Islet precursor cell (in vitro differentiated cells): Measurements from ENCODE around the gene TMA16.
"Not testable (repeated sequence)": the region's sequence is repeated elsewhere in the genome, so short reads cannot be mapped to it uniquely, and the experiment has no call there.

ENCODE experiments used
- DNase-seq: peaks from one replicate; pipeline ENCODE4 v3.0.0-alpha.2; 2018

TMA16 gene

DNA sequence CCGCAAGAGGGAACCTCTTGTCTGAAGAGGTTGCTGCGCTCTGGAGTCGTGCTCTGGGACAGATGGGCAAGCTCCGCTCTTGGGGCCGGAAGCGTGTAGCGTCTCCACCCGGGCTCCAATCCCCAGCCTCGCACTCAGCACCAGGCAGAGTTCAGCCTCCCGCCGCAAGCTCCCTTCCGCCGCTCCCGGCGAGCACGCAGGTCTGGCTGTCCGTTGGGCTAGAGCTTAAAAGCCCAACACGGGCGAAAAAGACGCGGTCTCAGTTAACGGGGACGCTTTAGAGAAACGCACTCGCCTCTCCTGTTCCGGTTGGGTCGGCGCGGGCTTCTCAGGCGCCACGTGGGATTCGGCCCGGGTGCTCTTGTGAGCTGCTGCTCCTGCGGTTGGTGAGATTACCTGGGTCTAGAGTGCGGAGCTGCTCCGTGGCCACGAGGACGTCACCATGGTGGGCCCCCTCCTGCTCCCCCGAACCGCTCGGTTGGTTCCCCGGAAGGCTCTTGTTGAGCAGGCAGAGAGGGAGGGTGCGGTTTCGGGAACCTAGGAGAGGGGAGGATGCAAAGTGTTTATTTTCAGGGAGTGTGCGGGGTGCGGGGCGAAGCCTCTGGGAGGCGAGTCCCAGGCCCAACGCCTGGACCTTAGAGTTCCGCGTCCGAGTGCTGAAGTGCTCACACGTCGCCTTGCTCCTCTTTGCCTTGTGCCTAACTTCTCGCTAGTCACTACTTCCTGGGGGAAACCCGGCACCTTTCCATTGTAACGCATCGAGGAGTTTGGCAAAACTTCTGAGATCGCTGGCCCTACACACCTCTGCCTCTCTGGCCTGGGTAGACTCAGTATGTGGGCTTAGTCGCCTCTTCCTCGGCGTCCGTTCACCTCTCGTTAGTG lies at the start of gene TMA16:
Gene TMA16, plus strand, starts transcription at position 331 of the 882 bp plus-strand sequence. Its CDS starts 112 bp downstream, at position 443.
- DNase-seq: peak; percentile 97

DNA sequence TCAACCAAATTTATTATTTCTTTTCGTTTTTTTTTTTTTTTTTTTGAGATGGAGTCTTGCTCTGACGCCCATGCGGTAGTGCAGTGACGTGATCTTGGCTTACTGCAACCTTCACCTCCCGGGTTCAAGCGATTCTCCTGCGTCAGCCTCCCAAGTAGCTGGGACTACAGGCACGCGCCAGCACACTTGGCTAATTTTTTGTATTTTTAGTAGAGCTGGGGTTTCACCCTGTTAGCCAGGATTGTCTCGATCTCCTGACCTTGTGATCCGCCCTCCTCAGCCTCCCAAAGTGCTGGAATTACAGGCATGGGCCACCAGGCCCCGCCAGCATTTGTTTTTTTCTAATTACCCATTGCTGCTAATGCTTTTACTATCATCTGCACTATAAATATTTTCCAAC lies 47.5 kb upstream of the TMA16 start:
- not testable (repeated sequence) for DNase-seq

DNA sequence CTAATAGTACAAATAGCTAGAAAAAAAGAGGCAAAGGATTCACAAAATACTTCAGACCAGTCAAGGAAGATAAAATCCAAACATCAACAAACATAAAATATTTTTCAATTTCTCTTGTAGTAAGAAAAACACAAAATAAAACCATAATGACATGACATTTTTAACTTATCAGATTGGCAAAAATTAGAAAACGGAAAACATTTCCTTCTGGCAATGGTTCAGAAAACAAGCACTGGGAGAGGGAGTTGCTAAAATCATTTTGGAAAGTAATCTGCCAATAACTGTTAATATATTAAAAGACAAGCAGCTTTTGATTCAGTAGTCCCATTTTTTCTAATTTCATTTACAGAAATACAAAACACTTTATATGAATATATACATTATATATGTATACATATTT lies 47.0 kb upstream of the TMA16 start:
- no peak for DNase-seq

DNA sequence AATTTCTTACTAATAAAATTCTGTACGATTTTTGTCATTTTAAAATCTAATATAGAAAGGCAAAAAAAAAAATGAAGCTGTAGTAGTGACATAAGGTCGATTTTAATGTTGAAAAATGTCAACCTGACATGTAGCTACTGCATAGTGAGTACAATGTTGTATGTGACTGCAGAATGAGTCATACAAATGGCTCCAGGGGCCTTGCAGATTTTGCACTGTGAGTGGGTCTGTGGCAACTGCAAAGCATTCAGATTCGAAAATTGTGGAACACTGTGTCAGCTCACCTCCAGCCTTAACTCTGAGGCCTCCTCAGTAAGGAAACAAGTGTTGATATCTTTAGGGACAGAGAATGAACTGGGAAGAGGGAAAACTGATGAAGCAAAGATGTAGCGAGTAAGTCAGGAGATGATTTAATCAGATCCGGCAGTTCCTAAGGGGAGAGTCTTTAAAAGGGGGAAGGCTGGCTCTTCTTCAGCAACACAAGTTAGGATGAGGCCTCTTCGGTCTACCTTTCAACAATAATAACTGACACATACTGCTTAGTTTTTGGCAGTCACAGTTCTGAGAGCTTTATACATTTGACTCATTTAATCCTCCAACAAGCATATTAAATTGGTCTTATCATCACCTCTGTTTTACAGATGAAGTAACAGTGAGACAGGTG lies 45.8 kb upstream of the TMA16 start:
- DNase-seq: peak; percentile 70

DNA sequence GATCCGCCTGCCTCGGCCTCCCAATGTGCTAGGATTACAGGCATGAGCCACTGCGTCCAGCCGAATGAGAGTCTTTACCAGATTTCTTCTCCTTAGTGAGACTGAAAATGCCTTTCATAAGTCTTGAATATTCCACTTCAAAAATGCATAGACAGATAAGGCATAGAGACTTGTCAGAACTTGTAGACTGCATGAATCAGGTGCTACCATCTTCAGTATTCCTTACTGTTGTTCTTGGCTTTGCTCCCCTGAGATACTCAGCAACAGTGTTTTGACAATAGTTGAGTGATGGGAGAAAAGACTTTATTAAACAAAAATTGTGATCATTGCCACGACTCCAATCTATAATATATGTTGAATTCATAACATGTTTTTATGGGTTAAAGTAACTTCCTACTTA lies 31.9 kb upstream of the TMA16 start:
- no peak for DNase-seq

DNA sequence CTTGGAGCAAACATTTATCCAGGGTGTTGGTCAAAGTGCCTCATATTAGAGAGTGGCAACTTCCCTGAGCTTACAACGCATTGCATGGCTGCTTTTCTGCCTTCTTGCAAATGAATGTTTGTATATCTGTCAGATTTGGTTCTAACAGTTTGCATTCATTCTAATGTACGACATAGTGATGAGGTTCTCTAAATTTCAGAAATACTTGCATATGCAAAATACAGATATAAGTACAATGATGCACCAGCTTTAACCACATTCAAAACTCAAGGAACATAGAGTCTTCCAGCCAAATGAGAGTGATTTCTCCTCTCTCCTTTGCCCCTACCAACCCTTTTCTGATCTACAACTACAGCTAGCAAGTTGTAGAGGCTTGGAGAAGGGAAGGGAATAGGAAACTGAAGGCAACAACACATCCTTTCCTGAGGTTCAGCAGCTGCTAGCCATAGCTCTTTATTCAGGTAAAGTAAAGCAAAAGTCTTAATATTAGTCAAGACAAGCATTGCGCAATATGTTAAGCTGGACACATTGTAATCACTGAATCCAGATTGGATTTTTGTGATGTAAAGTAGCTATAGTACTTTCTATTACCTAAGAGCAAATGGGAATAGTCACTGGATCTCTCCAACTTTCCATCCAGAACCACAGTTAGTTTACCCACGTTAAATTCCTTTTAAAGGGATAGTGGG lies 27.3 kb upstream of the TMA16 start:
- no peak for DNase-seq

DNA sequence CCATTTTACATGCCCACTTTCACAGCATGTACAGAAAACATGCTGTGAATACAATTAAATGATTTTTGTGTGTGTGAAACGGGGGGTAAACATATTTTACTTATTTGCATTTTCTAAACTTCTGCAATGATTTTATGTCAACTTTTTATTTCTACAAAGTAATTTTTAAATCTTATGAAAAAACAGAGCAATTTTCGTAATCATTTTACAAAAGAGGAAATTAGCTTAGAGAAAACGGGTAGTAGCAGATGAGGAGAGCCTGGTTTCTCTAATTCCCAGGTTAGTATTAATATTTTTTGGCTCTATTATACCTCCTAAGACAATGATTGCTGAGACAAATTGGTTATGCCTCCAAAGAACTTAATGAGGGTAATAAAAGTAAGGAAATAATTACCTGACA lies 24.1 kb upstream of the TMA16 start:
- no peak for DNase-seq

DNA sequence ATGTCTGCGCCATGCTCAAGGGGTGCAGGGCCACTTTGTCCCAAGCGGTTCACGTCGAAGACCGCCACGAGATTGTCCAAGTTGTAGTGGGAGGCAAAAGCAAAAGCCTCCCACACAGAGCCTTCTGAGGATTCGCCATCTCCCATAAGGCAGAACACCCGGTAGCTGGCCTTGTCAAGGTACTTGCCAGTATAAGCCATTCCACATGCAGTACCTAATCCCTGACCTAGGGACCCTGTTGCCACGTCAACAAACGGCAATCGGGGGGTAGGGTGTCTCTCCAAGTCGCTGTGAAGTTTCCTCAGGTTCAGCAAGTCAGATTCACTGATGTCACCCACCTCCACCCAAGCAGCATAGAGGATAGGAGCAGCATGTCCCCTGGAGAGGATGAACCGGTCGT lies 21.4 kb upstream of the TMA16 start:
- no peak for DNase-seq

DNA sequence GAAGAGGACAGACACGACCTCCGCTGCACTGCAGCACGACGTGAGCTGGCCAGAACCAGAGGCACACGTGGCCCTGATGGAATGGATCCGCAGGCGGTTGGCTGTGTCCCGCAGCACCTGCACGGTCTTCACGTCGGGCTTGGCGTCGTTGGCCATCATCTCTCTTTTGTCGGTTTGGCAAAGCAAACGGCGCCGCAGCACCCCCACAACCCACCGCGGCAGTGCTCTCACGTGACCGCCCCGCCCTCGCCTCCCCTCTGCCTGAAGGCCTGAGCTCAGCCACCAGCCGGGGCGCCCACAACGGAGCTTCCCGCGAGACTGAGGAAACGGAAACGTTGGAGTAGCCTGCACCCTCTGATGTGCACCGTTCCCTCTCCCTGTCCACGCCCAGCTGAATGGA lies 20.9 kb upstream of the TMA16 start, which contains the start of gene TKTL2:
Gene TKTL2, minus strand, starts transcription at position 179 of the 400 bp plus-strand sequence. Its CDS starts 20 bp downstream, at position 159.
- no peak for DNase-seq

DNA sequence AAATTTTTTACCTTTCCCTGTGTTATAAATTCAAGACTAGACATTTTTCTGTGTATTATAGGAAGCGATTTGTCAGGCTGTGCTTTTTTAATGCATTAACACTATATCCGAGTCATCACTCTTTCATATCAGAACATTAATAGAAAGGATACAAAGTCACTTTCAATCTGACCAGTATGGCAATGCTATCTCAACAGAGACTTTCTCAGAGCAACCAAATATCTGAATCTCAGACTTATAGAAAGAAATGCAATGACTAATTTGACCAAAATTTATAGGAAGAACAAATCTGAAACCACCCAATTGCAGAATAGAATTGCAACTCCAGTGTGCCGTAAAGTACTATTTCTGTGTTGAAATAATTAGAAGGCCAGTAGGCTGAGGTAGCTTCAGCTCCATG lies 20.5 kb upstream of the TMA16 start:
- no peak for DNase-seq

DNA sequence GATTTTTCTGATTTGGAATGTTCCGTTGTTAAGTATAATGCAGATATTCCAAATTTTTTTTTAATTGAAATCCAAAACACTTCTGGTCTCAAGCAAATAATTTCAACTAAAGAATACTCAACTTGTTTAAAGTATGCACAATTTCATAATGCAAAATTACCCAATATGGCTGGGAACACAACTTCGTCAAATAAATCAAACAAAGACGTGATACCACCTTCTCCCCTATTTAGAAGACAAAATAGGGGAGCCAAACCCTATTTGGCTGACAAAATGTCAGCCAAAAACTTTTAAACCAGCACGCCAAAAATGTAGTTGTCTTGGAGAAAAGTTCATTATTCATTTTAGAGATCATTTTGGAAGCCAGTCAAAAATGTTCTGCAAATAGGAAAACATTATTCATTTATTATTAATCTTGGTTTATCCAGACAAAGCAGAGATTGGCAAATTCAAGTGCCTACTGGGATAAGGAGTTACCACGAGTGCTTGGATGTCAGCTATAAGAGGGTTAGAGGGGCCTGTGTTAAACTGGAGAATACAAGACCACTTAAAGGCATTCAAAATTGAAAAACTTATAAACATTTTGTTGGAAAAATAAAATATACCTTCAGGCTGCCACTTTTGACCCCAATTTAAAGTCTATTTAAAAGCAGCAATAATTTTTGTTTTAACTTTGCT lies 17.6 kb upstream of the TMA16 start:
- no peak for DNase-seq

DNA sequence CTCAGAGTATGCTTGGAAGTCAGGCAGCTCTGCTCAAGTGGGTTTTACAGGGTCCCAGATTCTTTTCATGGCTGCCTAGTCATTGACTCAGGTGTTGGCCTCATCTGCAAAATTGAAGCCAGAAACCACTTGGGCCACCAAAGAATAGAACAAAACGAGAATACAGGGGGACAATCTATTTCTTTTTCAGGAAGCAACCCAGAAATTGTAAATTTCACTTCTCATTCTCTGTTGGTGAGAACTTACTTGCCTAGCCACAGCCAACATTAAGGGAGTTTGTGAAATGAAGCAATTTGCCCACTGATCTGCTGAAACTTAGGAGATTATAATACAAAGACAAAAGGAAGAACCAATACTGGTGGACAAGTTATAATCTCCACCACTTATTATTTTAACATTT lies 12.3 kb upstream of the TMA16 start:
- DNase-seq: no peak

DNA sequence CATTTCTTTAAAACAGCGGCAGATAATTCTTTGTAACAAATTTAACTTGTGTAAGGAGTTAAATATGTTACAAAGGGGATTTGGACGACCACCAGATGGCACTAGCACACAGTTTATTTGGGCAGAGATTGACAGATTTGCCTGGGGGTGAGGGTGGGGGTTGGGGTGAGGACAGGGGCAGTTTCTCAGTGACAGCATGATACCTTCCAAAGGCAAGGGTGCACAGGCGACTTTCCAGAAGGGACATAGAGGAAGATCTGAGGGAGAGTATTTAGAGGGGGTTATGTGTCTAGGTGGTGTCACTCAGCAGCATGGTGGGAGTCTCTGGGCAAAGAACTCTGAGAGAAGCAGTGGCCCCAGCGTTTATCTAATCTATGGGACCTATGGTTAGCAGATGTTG lies 9.6 kb upstream of the TMA16 start:
- DNase-seq: peak; percentile 75

DNA sequence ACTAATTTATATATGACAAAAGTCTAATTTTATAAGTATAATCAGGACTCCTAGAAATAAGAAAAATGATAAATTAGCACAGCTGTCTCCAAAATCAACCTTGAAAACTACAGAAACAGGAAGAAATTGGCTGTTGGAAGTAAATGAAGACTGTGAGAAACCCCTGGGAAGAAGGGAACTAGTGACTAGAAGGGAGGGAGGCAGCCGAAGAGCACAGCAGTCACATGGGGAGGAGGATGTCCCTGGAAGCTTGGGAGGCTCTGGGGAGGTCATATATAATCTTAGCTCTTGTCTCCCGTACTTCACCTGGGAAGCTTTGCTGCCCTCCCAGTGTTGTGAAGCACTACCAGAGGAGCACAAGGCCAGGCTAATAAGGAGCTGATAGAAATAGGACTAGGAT lies 8.9 kb upstream of the TMA16 start:
- DNase-seq: no peak

DNA sequence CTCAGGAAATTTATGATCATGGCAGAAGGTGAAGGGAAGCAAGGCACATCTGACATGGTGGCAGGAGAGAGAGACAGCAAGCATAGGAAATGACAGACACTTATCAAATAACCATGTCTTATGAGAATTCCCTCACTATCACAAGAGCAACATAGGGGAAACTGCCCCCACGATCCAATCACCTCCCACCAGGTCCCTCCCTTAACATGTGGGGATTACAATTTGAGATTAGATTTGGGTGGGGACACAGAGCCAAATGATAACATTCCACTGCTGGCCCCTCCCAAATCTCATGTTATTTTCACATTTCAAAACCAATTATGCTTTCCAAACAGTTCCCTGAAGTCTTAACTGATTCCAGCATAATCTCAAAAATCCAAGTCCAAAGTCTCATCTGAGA lies 8.2 kb upstream of the TMA16 start:
- no peak for DNase-seq

DNA sequence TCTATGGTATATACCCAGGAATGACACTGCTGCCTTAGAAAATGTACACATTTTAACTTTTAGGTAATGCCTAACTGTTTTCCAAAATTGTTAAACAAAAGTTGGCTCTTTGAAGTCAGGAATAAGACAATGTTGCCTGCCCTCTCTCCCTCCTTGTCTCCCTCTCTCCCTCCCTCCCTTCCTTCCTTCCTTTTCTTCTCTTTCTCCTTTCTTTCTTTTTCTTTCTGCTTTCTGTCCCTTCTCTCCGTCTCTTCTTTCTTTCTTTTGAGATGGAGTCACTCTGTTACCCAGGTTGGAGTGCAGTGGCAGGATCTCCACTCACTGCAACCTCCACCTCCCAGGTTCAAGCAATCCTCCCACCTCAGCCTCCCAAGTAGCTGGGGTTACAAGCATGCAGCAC lies 4.6 kb upstream of the TMA16 start:
- no peak for DNase-seq

DNA sequence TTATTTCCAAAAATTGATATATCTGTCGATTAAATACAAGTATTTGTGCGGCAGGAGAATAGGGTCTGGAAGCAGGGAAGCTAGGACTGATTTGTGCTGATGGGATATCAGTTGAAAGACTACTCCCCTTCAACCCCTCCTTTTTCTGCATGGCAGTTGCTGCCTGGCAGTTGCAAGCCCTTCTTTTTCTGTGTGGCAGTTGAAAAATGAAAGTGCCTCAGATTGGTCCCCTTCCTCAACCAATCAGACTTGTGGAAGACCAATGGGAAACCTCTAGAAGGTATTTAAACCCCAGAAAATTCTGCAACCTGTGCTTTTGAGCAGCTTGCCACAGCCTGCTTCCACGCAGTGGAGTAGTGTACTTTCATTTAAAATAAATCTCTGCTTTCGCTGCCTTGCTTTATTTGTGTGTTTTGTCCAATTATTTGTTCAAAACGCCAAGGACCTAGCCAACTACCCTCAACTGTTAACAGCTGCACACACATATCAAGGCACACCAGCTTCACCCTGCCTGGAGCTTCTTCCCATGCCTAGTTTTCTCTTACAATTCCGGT lies 1.5 kb upstream of the TMA16 start:
- DNase-seq: no peak

DNA sequence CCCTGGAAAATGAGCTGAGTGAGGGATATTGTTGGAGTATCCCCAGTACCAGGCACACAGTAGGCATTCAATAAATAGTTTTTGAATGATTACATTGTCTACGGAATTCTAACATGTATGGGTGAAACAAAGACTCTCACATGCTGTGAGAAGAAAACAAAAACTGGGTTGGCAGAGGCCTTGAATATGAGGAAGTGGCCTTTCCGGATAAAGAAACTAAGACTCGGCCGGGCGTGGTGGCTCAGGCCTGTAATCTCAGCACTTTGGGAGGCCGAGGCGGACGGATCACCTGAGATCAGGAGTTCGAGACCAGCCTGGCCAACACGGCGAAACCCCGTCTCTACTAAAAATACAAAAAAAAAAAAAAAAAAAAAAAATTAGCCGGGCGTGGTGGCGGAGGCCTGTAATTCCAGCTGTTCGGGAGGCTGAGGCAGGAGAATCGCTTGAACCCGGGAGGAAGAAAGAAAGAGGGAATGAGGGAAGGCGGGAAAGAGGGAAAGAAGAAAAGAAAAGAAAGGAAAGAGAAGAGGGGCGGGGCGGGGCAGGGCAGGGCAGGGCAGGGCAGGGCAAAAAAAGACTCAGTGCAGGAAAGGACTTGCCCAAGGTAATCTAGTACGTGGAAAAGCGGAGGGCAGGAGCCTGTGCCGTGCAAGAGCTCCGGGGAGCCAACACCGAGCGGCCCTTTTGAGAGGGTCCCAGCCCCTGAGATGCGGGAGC lies 689 bp upstream of the TMA16 start:
- no peak for DNase-seq

DNA sequence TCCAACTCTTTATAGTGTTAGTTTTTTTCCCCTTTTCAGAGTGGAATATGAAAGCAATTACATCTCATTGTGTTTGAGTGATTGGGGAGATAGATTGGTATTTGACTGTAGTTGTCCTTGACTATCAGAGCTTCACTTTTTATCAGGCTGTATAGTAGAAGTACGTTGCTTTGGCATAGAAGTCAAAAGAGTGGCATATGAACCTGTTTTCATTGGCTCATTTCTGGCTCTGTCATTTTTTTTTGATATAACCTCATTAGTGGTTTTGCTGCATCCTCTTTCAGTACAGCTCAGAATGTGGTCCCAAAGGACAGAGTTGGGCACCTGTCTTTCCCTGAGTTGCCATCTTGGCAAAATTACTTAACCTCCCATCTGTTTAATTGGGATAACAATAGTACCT lies 1.4 kb downstream of the TMA16 start:
- DNase-seq: no peak

DNA sequence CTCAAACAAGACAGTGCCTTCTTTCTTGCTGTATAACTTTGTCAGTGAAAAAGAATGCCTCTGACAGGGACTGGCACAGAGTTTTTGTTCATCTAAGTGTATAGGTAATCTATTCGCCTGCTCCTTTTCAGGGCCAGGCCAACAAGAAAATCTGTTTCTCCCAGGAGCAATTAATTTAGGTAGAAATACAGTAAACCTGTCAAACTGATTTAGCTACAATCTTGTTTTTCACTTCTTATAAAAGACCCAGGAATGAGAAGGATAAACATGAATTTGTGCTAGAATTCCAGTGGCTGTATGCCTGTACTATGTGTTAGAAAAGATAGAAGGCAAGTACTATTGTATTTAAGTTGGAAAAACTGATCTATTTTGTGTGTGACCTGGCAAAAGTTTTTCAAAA lies 6.1 kb downstream of the TMA16 start:
- no peak for DNase-seq

DNA sequence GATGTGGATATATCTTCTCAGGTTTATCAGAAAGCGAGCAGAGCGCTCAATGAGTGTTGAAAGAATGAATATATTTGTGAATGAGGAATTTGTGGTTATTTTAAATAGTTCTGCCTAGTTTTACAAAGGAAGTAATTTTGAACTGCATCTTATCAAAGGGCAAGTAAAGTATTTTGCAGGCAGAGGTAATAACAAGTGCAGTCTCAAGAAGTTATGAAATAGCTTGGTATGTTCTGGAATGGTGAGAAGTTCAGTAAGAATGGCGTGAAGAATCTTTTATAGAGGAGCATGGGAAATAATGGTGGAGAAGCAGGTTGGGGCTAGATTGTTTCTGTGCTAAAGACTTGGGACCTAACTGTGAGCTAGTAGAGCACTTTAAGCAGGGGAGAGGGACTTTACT lies 10.9 kb downstream of the TMA16 start:
- no peak for DNase-seq

DNA sequence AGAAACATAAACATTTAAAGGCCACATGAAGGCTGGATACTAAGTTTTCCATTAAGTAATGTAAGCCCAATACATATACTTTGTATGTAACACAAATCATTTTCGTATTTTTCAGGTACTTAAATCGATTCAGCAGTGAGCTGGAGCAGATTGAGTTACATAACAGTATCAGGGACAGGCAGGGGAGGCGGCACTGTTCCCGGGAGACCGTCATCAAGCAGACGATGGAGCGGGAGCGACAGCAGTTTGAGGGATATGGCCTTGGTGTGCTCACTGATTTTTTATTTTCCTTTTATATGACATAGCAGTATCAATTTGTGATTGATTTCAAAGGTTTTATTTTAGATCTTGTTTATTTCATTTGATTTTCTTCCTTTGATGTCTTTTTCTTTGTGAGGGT lies 20.7 kb downstream of the TMA16 start:
- DNase-seq: no peak
